ENCODE measurements around the gene UBD.

The UBD gene

DNA sequence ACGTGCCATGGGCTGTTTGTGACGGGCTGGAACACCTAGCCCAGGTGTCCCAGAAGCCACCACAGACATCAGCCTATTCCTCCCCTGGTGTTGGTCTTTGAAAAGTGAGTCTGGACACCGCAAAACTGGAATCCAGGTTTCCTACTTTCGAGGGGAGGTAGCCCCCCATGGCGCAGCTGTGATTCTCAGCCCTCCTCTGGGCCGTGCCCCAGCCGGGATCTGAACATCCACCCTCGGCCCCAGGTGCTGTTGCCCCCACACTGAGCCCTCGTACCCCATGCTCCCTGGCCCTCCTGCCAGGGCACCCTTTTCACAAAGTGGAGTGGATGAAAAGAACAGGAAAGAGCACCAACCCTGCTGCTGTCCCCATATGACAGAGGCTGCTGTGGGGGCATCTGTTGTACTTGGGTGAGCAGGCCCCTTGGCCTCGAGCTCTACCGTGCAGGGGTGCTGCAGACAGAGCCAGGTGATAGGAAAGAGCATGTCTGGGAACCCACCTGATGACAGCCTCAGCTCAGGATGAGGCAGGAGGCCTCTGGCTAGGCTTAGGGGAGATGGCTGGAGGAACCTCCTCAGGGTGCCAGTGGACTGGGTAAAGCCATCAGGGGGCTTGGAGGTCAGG lies 53.0 kb downstream of the UBD start:
- DNase-seq (ENCODE audit: low read depth in 1 of 2, low spot score in 1 of 2): no peak
- H3K4me3 ChIP-seq (replicated peaks; ENCODE audit: insufficient read depth, low read length): no peak overlapping the region
- H3K27ac ChIP-seq (replicated peaks): no peak overlapping the region
- no peaks in the 10 kb centered on the region for H3K27me3 ChIP-seq (ENCODE audit: insufficient read depth, poor library complexity, severe bottlenecking)
- TF ChIP-seq, protein P1, sequence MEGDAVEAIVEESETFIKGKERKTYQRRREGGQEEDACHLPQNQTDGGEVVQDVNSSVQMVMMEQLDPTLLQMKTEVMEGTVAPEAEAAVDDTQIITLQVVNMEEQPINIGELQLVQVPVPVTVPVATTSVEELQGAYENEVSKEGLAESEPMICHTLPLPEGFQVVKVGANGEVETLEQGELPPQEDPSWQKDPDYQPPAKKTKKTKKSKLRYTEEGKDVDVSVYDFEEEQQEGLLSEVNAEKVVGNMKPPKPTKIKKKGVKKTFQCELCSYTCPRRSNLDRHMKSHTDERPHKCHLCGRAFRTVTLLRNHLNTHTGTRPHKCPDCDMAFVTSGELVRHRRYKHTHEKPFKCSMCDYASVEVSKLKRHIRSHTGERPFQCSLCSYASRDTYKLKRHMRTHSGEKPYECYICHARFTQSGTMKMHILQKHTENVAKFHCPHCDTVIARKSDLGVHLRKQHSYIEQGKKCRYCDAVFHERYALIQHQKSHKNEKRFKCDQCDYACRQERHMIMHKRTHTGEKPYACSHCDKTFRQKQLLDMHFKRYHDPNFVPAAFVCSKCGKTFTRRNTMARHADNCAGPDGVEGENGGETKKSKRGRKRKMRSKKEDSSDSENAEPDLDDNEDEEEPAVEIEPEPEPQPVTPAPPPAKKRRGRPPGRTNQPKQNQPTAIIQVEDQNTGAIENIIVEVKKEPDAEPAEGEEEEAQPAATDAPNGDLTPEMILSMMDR (IDR thresholded peaks at IDR 0.05; ENCODE audit: insufficient read depth, low read length): no peak
- TF ChIP-seq, protein P2, sequence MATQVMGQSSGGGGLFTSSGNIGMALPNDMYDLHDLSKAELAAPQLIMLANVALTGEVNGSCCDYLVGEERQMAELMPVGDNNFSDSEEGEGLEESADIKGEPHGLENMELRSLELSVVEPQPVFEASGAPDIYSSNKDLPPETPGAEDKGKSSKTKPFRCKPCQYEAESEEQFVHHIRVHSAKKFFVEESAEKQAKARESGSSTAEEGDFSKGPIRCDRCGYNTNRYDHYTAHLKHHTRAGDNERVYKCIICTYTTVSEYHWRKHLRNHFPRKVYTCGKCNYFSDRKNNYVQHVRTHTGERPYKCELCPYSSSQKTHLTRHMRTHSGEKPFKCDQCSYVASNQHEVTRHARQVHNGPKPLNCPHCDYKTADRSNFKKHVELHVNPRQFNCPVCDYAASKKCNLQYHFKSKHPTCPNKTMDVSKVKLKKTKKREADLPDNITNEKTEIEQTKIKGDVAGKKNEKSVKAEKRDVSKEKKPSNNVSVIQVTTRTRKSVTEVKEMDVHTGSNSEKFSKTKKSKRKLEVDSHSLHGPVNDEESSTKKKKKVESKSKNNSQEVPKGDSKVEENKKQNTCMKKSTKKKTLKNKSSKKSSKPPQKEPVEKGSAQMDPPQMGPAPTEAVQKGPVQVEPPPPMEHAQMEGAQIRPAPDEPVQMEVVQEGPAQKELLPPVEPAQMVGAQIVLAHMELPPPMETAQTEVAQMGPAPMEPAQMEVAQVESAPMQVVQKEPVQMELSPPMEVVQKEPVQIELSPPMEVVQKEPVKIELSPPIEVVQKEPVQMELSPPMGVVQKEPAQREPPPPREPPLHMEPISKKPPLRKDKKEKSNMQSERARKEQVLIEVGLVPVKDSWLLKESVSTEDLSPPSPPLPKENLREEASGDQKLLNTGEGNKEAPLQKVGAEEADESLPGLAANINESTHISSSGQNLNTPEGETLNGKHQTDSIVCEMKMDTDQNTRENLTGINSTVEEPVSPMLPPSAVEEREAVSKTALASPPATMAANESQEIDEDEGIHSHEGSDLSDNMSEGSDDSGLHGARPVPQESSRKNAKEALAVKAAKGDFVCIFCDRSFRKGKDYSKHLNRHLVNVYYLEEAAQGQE (IDR thresholded peaks at IDR 0.05; ENCODE audit: insufficient replicate concordance, low read depth): no peak
- TF ChIP-seq SPI1 (IDR thresholded peaks at IDR 0.05; ENCODE audit: borderline replicate concordance, low read depth) (no peak), GABPA (IDR thresholded peaks at IDR 0.05; ENCODE audit: low read depth) (no peak)

DNA sequence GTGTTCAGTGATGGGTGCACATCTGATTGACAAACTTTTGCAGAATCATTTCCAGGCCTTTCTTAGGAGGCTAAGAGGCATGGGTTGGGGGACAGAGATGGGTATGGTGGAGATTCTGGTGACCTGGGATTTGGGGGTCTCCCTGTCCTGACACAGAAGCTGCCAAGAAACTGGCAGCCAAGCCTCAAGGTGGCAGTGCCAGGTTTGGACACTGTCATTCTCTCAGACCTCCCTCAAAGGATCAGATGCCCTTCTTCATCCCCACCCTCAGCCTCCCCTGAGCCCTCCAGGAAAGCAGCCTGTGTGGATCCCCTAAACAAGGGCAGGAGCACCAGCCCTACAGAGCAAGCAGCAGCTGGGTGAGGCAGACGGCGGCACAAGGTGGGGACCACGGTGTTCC lies 53.7 kb downstream of the UBD start:
- no peaks in the 10 kb centered on the region for H3K27me3 ChIP-seq (ENCODE audit: insufficient read depth, poor library complexity, severe bottlenecking)
- TF ChIP-seq, protein P2 (IDR thresholded peaks at IDR 0.05; ENCODE audit: insufficient replicate concordance, low read depth): no peak
- TF ChIP-seq POLR2AphosphoS5 (IDR thresholded peaks at IDR 0.05; ENCODE audit: low read depth) (no peak), GABPA (IDR thresholded peaks at IDR 0.05; ENCODE audit: low read depth) (no peak), SPI1 (IDR thresholded peaks at IDR 0.05; ENCODE audit: borderline replicate concordance, low read depth) (no peak)
- TF ChIP-seq, protein P1 (IDR thresholded peaks at IDR 0.05; ENCODE audit: insufficient read depth, low read length): no peak
- no peak overlapping the region for H3K27ac ChIP-seq (replicated peaks)
- DNase-seq (ENCODE audit: low read depth in 1 of 2, low spot score in 1 of 2): no peak
- no peak overlapping the region for H3K4me3 ChIP-seq (replicated peaks; ENCODE audit: insufficient read depth, low read length)
